Testis (tissue), 2 donors: ENCODE measurements around the gene ARMC2.

Source experiments
- POLR2A ChIP-seq: fragments of 450-650 bp; IDR thresholded peaks from one replicate; pipeline ENCODE4 v1.6.1; 2017; ENCODE audit warnings: antibody characterized with exemption, mild to moderate bottlenecking, moderate library complexity
- TF ChIP-seq, protein P1 (sequence below), 3 experiments: fragments of 450-650 bp in 2 of 3; fragments of 200-600 bp in 1 of 3; sonication (generic) in 1 of 3; IDR thresholded peaks; one replicate each; pipeline ENCODE4 v1.5.1; 2016 to 2019; ENCODE audit warnings: antibody characterized with exemption in 3 of 3, mild to moderate bottlenecking in 2 of 3, moderate library complexity in 1 of 3

DNA sequence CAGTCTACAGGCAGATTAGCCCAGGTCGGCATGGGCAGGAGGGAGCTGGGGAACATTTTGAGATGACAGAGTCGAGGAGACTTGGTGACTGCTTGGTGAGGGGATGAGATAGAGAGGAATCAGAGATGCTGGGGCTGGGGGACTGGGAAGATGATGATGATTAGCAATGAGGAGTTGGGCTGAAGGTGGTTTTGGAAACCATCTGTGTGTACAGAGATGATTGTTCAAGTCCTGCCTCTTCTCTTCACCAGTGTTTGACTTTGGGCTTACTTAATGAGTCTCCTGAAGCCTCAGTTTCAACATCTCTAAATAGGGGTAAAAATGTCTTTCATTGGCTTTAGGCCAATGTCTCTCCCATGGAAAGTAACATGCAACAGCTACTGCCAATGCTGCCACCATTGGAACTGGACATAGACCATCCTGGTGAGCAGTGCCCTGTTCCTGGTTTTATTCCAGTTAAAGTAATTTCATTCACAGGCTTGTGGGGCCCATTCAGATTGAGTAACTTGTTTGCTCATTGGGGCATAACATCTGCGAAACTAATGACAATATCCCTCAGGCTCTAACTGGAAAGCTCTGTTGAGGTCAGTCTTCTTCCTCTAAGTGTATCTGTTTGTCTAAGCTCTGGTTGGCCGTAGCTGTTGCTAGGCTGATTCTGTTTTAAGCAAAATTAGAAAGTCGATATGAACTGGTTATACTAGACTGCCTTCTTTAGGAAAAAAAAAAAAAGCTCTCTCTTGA is 99.1 kb downstream of the ARMC2 start:
- TF ChIP-seq, protein P1, sequence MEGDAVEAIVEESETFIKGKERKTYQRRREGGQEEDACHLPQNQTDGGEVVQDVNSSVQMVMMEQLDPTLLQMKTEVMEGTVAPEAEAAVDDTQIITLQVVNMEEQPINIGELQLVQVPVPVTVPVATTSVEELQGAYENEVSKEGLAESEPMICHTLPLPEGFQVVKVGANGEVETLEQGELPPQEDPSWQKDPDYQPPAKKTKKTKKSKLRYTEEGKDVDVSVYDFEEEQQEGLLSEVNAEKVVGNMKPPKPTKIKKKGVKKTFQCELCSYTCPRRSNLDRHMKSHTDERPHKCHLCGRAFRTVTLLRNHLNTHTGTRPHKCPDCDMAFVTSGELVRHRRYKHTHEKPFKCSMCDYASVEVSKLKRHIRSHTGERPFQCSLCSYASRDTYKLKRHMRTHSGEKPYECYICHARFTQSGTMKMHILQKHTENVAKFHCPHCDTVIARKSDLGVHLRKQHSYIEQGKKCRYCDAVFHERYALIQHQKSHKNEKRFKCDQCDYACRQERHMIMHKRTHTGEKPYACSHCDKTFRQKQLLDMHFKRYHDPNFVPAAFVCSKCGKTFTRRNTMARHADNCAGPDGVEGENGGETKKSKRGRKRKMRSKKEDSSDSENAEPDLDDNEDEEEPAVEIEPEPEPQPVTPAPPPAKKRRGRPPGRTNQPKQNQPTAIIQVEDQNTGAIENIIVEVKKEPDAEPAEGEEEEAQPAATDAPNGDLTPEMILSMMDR (IDR thresholded peaks at IDR 0.05), result no peak
- TF ChIP-seq POLR2A, result no peak
